Measurements from ENCODE around the gene TUBB4B.
"Not testable (repeated sequence)": the region's sequence is repeated elsewhere in the genome, so short reads cannot be mapped to it uniquely, and the experiment has no call there.

Gene TUBB4B

DNA sequence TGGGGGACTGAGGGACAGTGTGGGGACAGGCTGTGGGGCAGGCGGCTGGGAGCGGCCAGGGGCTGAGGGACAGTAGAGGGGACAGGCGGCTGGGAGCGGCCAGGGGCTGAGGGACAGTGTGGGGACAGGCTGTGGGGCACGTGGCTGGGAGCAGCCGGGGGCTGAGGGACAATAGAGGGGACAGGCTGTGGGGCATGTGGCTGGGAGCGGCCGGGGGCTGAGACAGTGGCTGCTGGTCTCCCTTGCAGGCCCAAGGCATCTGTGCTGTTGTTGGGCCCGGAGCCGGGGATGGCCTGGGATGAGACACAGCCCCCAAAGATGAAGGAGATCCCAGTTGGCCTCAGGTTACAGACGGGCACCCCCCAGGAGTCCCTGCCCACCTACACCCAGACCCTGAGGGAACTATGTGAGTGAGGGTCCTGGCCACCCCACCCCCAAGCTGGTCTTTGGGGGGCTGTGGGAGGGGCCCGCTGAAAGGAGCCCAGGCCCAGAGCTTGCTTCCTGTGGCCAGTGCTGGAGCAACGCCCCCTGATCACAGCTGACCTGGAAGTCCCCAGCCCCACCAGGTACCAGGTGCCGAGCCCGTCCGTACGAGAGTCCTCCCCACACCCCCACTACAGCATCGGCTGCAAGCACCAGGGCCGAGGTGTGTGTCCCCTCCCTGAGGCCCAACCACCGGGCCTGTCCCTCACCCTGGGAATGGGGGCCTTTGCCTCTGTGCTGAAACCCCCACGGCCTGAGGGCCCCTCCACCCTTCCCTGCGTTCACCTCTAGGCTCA lies 10.6 kb downstream of the TUBB4B start:
- no peak for DNase-seq (ENCODE audit: low read depth in 2 of 2)

DNA sequence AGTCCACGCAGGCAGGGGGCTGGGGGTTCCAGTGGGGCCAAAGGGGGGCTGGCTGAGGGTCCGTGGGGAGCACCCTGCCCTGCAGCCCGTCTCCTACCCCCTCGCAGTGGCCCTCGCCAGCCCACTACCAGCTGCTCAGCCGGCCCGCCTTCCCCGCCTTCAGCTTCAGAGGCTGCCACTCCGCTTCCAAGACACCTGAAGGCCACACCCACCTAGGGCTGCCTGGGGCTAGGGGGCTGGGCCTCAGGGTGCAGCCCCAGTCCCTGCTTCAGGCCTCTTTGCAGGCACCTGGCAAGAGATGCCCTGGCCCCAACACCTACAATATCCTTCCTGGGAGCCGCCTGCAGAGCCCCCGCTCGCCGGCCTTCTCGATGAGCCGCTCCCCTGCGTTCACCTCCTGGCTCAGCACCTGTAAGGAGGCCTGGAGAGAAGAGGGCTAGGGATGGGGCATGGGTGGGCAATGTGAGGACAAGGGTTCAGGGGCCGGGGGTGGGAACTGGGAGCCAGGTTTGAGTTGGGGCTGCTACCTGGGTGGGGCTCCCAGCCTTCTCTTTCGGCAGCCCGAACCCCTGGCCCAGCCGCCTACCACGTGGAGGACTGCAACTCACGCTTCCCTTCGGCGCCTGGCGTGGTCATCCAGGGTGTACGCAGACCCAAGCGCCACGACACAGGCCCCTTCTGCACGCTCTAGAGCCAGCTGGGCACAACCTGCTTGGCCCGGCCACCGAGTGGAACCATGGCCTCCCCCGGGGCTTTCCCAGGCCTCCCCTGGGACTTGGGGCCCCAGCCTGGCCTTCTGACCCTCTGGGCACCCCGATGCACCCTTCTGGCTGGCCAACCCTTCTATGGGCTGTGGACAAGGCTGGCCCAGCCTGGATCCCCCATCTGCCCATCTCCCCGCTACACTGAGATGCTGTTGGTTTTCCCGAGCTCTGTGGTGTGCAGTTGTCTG lies 11.7 kb downstream of the TUBB4B start:
- no peak for DNase-seq (ENCODE audit: low read depth in 2 of 2)

DNA sequence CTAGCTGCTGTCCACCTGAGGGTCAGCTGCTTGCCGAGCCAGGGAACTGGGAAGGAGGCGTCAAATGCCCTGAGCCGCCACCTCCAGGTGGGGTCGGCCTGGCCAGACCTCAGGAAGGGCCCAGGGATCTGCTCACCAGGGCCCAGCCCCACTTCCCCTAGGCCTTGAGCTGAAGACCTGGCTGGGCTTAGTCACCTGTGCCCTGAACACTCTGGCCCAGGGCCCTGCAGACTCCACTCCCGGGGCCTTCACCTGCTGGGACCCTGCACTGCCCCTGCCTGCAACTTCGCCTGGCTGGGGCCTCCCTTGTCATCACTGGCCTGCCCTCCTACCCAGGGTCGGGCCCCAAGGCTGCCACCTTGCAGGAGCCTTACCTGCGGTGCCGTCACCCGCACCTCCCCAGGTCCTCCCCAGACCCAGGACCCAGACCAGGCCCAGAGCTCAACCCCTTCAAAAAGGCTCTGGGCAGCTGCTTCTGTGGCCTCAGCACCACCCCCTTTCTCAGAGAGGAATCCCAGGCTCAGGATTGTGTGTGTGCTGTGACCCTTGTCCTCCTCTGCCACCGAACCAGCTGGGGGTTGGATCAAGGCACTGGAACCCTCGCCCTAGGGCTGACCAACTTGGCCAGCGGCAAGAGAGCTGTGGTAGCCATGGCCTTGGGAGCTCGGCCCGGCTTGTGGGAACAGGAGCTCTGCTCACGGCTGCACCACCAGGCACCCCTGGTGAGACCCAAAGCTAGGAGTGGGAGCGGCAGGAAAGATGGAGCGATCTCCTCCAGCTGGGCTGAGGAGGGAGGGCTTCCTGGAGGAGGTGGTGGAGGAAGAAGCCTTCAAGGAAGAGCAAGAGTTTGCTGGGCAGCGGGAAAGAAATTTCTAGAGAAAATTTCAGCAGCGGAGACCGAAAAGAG lies 12.9 kb downstream of the TUBB4B start:
- DNase-seq (ENCODE audit: low read depth in 2 of 2) = no peak

DNA sequence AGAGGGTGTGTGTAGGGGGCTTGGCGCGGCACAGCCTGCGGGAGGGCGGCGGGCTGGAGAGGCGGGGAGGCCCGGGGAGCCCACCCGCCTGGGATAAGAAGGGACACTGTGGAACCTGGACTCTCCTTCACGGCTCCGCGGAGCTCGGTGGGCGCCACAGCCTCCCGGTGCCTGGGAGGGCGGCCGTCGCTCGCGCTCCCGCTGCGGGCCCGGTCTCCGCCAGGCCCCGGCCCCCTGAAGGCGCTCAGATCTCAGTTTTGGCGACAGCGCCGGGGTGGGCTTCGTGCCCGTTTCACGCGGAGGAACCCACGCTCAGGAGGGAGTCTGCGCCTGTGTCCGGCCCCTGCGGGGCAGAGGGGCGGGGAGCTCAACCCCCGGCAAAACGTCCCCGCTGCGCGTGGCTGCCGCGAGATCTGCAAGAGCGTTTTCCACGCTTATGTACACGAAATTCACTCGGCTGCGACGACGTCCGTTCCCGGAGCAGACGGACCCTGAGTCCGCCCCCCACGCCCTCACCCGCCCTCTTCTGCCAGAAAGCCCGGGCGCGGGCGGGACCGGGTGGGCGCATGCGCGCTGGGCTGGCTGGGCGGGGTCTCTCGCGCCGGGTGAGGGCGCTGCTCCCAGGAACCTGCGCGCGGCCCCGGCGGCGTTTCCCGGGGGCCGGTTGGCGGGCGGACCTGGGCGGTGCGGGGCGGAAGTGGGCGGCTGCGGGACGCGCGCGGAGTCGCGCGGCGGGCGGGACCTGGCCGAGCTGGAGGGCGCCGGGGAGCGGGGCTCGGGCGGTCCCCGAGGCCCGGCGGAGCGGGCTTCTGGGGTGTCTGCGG lies 13.7 kb downstream of the TUBB4B start, which contains the start of gene NELFB:
TSS of gene NELFB (plus strand) at position 704 of the 824 bp plus-strand sequence.
- DNase-seq (ENCODE audit: low read depth in 2 of 2) = peak; percentile 98 to 99

DNA sequence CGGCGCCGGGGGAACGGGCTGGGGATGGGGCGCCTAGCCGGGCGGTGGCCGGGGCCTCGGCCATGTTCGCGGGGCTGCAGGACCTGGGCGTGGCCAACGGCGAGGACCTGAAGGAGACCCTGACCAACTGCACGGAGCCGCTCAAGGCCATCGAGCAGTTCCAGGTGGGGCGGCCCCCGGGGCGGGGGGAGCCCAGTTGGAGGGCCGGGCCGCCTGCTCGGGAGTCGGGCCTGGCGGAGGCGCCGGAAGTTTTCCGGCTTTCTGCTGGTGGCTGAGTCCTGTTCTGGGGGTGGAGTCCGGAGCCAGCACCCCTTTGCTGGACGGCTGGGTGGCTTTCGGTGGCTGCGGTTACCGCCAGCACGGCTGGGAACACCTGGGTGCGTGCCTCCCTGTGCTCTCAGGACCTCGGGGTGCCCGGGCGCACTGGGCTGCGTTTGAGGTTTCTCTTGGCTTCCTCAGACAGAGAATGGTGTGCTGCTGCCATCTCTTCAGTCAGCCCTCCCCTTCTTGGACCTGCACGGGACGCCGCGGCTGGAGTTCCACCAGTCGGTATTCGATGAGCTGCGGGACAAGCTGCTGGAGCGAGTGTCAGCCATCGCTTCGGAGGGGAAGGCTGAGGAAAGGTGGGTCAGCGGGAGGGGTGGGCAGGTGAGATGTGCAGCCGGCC lies 14.5 kb downstream of the TUBB4B start:
- DNase-seq (ENCODE audit: low read depth in 2 of 2) = no peak

DNA sequence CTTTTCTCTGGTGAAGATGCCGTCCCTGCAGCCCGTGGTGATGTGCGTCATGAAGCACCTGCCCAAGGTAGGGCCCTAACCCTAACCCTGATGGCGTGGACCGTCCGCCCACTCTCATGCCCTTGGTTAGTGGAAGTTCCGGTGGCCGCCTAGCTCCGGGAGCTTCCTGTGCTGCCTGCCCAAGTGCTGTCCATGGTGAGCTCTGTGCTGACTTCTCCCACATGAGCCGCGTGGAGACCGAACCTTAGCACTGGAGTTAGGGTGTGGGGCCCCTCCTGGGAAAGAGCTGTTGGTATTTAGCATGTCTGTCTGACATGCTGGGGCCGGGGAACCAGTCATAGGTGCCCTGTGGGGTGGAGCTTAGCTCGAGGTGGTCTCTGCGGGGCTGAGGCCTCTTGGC lies 15.3 kb downstream of the TUBB4B start:
- no peak for DNase-seq (ENCODE audit: low read depth in 2 of 2)

DNA sequence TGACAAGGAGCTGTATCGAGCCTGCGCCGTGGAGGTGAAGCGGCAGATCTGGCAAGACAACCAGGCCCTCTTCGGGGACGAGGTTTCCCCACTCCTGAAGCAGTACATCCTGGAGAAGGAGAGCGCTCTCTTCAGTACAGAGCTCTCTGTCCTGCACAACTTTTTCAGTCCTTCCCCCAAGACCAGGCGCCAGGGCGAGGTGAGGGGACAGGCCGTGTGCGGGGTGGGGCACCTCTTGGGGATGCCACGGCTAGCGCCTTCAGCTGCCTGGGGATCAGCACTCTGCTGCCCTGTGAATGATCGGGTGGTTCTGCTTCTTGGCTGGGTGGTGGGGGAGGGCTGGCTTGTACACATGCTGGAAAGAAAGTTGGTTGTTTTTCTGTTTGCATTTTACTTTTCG lies 15.8 kb downstream of the TUBB4B start:
- no peak for DNase-seq (ENCODE audit: low read depth in 2 of 2)

DNA sequence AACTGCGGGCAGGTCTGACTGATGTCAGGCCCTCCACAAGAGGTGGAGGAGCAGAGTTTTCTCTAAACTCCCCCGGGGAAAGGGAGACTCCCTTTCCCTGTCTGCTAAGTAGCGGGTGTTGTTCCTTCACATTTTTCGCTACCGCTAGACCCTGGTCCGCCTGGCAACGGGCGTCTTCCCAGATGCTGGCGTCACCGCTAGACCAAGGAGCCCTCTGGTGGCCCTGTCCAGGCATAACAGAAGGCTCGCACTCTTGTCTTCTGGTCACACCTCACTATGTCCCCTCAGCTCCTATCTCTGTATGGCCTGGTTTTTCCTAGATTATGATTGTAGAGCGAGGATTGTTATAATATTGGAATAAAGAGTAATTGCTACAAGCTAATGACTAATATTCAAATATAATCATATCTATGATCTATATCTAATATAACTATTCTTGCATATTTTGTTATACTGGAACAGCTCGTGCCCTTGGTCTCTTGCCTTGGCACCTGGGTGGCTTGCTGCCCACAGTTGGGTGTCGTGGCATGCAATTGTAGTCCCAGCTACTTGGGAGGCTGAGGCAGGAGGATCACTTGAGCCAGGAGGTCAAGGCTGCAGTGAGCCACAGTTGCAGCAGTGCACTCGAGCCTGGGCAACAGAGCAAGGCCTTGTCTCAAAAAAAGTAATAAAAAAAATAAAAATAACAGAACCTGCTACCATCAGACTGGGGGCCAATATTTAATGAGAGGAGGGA lies 21.3 kb downstream of the TUBB4B start:
- not testable (repeated sequence) for DNase-seq (ENCODE audit: low read depth in 2 of 2)

DNA sequence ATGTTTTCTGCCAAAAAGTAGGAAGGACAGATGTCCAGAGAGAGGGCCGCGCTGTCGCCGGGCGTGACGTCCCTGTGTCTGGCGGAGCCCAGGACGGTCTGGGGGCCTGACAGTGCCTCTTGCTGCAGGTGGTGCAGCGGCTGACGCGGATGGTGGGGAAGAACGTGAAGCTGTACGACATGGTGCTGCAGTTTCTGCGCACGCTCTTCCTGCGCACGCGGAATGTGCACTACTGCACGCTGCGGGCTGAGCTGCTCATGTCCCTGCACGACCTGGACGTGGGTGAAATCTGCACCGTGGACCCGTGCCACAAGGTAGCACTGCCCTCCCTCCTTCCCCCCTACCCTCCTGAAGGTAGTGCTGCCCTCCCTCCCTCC lies 21.8 kb downstream of the TUBB4B start:
- DNase-seq (ENCODE audit: low read depth in 2 of 2) = no peak

DNA sequence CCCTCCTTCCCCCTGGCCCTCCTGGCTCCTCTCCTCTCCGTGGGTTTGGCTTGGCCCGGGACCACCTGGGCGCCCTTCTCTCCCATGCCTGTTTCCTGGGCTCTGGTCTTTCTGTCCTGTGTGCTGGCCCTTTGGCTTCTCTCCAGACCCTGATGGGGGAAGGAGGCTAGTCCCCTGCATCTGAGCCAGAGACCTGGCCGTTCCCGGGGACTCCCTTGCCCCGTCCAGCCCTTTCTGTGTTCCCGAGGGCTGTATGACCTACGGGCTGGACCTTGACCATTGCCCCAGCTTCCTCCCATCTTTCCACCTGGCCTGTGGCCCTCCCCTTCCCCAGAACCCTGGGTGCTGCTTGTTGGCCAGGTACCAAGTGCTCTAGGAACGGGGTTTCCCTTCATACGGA lies 22.4 kb downstream of the TUBB4B start:
- no peak for DNase-seq (ENCODE audit: low read depth in 2 of 2)

DNA sequence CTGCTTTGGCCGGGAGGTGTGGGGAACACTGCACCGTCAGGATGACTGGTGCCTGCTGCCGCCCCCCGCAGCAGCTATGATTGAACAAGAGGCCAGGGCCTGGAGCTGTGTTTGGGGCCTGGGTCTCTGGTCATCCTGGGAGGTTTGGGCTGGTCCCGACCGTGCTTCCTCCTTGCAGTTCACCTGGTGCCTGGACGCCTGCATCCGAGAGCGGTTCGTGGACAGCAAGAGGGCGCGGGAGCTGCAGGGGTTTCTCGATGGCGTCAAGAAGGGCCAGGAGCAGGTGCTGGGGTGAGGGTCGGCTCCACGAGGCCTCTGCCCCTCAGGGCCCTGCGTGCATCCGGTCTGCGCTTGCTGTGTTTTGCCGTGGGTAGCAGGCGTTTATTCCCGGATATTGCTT lies 23.0 kb downstream of the TUBB4B start:
- no peak for DNase-seq (ENCODE audit: low read depth in 2 of 2)

DNA sequence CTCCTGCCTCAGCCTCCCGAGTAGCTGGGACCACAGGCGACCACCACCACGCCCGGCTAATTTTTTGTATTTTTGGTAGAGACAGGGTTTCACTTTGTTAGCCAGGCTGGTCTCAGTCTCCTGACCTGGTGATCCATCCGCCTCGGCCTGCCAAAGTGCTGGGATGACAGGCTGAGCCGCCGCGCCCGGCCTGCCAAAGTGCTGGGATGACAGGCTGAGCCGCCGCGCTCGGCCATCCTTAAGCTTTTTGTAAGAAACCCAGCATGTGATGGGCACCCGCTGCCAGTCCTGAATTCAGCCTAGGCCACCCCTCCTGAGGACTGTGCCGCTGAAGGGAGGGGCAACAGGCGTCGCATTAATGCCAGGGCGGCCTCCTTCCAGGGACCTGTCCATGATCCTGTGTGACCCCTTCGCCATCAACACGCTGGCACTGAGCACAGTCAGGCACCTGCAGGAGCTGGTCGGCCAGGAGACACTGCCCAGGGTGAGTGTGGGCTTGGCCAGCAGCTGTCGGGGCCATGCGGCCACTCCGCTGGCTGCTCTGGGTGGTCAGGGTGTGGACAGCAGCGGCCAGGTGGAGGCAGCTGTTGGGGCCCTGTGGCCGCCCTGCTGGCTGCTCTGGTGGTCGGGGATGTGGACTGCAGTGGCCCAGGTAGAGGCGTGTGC lies 24.5 kb downstream of the TUBB4B start:
- no peak for DNase-seq (ENCODE audit: low read depth in 2 of 2)

DNA sequence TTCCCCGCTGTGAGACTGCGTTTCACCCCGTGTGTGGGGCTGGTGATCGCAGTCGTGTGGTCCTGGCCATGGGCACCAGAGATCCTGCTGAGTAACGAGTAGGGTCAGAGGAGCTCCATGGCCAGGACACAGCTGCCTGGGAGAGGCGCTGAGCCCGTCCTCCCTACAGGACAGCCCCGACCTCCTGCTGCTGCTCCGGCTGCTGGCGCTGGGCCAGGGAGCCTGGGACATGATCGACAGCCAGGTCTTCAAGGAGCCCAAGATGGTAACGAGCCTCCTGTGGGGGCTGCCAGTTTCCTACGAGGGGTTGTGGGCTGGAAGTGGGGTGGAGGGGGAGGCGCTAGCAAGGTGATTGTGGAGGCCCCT lies 25.1 kb downstream of the TUBB4B start:
- no peak for DNase-seq (ENCODE audit: low read depth in 2 of 2)

DNA sequence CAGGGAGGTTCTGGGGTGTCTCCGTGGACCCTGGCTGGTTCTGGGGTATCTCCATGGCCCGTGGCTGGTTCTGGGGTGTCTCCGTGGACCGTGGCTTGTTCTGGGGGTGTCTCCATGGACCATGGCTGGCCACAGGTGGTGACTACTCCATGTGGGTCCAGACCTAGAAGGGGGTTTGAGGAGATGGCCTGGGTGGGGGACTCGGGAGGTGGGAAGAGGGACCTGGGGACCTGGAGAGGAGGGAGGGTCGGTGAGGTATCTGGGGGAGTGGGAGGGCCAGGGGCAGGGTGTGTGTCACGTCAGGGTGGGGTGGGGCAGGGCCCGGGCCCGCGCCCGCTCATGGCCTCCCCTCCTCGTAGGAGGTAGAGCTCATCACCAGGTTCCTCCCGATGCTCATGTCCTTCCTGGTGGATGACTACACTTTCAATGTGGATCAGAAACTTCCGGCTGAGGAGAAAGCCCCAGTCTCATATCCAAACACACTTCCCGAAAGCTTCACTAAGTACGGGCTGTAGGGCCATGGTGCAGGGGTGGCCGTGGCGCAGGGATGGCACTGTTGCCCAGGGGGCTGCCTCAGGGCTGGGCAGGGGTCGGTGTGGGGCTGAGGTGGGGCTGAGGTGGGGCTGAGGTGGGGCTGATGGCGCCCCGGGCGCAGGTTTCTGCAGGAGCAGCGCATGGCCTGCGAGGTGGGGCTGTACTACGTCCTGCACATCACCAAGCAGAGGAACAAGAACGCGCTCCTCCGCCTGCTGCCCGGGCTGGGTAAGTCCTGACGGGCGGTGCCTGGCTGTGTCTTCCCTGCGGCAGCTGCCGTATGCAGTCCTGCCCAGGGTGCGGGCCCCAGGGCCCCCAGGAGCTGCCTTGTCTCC lies 25.7 kb downstream of the TUBB4B start:
- DNase-seq (ENCODE audit: low read depth in 2 of 2) = no peak

DNA sequence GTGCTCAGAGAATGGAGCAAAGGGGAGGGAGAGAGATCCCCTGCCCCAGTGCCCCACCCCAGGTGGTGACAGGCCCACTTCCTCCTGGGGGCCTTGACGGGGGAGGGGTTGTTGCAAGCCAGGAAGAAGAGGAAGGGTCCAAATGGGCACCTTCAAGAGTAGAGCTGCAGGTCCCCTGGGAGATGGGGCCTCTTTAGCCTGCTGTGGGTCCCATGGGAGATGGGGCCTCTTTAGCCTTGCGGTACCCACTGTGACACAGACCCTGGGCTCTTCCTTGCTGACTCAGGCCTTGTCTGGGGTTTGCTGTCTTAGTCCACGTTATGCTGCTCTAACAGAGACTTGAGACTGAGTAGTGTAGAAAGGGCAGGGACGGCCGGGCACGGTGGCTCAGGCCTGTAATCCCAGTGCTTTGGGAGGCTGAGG lies 26.9 kb downstream of the TUBB4B start:
- DNase-seq (ENCODE audit: low read depth in 2 of 2) = no peak

DNA sequence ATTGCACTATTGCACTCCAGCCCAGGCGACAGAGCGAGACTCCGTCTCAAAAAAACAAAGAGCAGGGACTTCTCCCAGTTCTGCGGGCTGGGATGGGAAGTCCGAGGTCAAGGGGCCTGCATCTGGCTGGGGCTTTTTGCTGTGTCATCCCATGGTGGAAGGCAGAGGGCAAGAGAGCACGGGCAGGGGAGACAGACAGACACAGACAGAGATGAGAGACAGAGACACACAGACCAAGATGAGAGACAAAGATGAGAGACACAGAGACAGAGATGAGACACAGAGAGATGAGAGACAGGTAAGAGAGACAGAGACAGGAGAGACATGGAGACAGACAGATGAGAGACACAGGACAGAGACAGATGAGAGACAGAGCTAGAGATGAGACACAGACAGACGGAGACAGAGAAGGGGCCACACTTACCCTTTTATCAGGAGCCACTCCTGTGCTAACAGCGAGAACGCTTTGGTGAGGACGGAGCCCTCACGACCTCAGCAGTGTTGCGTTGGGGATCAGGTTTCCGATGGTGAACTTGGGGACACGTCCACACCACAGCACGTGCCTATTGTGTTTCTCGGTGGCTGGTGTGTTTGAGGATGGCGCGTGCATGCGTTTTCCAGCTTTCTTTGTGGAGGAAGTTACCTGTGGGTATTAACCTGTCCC lies 27.6 kb downstream of the TUBB4B start:
- DNase-seq (ENCODE audit: low read depth in 2 of 2) = no peak

DNA sequence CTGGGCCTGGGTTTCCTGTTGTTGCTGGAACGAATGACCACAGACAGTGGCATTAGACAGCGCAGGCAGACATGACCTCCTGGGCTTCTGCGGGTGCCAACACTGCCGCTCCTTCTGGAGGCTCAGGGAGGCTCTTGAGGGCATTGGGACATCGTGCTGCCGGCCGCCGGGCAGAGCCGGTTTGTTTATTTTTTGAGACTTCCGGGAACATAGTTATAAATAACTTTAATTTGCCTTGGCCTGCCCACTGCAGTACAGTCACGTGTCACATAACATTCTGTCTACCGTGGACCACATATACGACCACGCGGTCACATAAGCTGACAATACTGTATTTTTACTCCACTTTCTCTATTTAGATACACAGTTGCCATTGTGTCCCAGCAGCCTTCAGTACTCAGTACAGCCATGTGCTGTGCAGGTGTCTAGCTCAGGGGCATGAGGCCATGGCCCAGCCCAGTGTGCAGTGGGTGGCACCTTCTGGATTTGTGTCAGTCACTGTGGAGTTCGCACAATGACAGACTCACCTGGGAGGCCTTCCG lies 28.2 kb downstream of the TUBB4B start:
- DNase-seq (ENCODE audit: low read depth in 2 of 2) = no peak
